NOMO-1 treated with dmso at 0.1 percent for 144 hours (cell line): ENCODE measurements around the gene FAM53B.

Experiments
- DNase-seq: peaks from one replicate; lab custom pipeline; 2025; ENCODE audit not compliant: unreplicated experiment; lab: John Stamatoyannopoulos, UW

FAM53B gene

DNA sequence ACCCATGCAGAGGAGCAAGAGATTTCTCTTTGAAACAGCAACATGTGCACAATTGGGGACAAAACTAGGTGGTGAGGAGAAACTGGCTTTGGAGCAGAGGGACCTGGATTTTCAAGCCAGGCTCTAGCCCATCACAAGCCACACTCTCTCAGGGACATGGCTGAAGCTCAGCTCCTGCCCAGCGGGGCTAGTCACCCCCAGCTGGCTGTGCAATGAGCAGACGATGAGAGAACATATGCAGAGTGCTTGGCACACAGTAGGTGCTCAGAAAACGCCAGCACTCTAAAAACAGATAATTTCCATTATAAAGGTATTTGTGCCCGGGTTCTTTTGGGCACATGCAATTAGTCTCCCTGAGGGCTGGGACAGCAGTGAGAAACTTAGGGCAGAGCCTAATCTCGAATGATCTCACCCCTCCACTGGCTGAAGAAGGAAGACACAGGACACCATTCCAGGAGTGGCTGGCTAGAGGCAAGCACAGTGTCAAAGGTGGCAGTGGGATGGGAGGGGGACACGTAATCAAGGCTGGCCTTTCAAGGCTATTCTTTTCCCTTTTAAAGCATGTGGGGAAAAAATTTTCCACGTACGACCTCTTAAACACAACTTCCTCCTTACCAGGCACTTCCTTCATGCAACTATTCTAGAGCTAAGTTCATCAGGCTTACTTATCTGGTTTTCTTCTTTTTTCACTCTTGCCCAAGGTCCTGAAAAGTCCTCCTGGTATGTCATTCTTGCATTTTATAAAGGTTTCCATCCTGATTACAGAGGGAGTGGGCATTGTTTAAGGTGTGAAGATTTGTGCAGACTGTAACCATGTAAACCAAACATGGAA, 15.1 kb downstream of the FAM53B start:
- peak; percentile 34 for DNase-seq

DNA sequence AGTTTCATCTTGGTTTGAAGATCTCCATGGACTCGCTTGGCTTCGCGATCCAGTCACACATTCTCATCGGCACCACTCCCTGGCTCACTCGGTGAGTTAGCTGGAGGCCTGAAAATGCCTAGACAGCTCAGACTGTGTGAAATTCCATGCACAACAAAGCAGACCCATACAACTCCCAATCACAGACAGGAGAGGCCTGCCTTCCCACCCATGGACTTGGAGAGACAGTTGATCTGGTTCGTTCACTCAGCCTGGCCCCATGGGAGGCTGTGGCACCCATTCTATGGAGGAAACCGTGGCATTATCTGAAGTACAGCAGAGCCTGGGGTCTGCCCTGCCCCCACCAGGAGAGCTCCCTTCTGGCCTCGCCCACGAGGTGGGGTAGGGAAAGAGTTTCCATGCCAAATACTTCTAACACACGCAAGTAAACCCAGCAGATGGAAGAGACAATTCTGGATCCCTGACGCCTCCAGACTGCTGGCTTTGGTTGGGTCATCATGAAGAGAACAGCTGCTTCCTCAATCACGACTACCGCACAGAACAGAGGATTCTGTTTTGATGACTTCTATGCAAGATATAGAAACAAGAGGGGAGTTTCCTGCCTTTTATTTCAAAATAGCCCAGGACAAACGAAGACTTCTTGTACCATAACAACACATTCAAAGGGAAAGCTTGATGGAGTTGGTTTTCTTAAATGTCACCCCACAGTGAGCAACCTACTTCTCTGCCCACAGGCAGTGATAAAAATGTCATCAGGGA, 15.9 kb downstream of the FAM53B start:
- no peak for DNase-seq

DNA sequence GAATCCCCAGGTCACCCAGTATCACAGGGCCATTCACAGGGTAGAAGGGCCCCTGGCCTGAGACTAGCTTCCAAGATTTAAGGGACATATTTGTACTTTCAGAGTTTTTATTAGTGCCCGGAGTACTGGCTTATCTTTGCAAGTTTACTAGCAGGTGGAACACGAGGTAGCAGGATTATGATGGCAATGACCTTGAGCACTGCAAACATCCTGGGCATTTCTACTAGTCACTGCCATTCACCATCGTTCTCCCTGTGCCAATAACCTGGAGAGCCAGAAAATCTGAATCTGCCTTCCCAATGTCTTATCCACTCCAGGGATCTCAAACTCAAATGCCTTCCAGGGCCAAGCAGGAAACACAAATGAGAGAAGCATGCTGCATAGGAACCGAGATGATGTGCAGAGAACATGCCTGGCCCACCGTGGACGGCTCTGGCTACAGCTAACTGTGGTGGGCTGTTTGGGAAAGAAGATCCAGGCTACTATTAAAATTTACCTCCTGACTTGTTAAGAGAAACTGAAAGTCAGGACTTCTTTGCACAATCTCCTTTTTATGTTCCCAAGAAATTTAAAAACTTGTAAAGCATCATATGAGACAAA, 16.7 kb downstream of the FAM53B start:
- DNase-seq: no peak

DNA sequence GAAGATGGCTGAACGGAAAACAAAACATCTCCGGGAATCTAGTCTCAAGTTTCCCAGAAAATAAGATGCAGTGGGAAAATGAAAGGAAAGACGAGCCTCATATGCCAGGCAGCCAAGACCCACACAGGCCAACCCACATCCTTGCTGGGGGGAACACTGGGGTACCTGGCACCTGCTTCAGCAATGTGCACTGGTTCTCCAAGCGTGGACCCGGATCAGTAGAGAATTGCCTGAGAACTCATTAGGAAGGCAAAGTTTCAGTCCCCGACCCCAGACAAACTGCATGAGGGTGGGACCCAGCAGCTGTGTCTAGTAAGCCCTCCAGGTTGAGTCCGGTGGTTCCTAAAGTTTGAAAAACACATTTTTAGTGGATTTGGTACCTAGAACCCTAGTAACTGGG, 18.4 kb downstream of the FAM53B start:
- DNase-seq: no peak

DNA sequence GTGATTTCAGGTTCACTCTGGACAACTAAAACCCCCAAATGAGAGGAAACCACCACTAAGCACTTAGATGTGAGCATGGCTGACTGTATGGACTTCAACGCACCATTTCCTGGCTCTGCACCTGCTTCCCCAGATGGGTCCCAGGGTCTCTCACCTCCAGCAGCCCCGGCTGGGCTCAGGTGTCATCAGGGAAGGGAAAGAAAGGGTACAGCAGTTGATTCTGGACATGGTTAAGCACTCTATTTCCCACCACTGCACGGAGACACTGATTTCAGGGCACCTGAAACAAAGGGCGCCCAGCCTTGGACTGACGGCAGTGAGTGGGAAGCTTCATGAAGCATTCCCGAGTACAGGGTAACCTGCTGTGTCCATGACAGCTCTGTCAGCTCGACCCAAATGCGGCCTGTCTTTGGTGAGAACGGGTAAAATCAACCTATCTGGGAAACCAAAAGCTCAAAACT, 19.0 kb downstream of the FAM53B start:
- no peak for DNase-seq

DNA sequence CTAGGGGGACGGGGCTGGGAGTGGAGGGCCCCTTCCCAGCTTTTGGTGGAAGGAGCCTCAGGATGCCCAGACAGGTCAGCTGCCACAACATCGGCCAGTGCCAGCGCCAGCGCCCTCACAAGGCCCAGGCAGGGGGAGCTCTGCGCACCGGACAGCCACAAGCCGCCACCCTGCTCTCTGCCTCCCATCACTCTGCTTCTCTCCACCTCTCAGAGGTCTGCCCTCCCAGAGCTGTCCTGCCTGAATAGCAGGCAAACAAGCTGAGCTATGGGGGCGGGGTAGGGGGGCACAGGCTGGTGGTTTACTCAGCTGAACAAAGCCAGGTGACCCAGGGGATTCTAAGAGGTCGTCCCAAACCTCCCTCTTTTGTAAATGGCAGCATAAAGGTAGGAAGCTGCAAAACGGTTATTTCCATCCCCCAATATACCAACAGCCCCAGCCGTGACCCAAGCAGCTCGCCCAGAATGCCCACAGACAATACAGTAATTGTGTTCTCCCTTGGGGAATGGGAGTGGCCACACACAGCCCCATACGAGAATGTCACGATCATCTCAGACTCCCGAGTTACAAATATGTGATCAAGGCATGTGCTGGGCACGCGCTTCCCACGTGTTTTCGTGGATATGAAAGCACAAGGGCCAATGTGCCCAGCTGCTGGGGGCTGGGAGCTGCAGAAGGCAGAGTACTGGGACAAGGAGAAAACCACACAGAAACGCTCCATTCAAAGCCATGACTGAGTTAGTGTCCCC, 19.7 kb downstream of the FAM53B start:
- DNase-seq: no peak

DNA sequence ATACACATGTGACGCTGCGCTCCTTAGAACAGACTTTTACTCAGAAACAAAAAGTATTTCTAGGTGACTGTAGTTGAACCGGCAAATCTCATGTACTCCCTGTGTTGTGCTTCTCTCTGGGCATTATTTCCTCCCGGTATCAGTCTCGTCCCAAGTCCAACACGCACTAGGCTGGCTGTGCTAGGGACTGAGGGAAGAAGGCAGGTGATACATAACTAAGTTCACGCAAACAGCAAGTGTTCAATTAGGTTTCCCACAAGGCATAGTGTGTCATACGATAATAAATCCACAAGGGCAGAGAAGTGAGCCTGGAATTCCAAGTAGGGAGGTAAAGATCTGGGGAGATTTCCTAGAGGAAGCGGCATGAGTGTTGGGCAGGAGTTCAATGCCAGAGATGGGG, 20.4 kb downstream of the FAM53B start:
- no peak for DNase-seq

DNA sequence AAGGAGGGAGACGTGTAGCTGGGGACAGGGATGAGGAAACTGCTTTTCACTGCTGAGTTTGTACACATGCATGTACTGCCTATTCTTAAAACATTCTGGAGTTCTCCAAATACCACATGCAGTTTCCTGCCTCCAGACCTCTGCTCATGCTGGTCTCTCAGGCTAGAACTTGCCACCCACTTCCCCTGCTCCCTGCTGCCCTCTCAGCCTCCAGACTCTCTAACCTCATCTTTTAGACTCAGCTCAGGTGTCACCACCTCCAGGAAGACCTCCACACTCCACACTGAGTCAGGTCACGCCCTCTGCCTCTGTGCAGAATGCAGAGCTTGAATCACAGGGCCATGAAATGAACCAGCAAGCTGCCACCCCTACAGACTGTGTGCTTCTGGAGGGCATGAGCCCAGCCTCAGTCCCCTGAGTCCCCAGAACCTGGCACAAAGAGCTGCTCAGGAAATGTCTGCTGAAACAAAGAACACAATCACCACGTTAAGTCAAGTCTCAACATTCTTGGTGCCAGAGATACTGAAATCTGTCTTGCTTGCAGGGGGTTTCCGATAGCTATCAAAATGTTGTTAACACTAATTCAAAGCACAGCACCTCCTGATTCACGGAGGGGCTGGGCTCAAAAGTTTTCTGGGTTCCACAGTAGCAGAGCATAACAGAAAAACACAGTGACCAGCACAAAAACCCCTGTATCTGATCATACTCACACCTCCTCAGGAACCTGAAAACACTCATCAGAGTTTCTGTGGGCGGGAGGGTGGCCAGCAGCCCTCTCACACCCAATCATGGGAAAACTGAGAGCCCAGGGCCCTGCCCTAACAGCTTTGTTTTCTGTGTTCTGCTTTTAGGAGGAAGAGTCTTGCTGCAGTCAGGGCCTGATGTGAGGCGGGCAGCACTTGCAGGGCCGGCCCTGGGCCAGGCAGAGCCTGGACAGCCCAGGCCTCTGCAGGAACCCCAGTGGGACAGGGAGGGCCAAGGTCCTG, 21.1 kb downstream of the FAM53B start:
- no peak for DNase-seq

DNA sequence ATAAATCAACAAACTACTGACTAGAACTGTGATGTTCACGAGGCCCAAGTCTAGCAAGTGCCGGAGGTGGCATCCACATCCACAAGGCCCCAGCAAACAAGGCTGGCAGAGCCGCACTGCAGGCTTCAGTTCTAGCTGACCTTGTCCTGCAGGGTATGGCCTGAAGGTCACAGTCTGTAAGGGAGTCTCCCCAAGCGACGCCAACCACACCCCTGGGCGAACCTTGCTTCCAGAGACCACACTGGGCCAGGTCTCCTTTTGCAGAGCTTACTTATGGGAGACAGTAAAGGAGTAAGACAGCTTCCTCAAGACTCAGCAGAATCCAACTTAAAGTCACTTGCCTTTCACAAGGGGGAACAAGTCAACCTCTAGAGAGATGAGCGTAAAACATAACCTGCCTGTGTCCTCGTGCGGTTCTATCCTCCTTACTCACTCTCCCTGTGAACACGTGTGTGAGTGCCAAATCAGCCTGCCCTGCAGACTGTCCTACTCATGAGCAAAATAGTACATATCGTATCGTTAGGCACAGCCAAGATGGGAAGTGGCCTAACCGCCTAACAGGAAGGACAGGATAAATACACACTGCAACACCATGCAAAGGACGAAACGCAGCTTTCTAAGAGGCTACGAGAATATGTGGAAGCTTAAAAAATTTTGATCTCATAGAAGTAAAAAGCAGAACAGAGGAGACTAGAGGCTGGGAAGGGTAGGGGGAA, 22.7 kb downstream of the FAM53B start:
- peak; percentile 78 for DNase-seq

DNA sequence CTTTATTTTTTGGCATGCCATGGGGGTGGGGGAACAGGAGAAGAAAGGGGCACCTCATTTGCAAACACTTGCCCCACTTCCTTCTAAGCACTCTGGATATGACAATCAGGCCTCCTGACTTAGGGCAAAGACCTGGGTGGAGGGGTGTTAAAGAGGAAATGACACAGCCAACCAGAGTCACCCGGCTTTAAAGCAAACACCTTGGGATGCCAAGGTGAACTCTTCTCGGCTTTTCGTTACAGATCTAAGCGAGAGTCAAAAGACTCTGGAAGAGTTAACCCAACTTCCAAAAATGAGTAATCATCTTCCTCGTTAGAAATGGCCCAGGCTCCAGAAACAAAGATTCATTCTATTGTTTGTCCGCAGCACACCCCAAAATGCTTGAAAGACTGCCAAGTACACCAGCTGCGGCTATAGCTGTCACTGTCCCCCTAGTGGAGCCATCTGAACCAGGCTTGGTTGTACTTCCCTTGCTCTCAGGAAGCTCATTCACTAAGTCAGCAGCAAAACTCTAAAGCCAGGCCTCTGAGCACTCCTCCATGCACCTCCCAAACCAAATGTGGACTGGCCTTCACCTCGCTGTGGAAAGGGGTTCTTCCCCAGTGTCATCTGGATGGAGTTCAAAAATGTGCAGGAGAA, 24.8 kb downstream of the FAM53B start:
- DNase-seq: peak; percentile 44

DNA sequence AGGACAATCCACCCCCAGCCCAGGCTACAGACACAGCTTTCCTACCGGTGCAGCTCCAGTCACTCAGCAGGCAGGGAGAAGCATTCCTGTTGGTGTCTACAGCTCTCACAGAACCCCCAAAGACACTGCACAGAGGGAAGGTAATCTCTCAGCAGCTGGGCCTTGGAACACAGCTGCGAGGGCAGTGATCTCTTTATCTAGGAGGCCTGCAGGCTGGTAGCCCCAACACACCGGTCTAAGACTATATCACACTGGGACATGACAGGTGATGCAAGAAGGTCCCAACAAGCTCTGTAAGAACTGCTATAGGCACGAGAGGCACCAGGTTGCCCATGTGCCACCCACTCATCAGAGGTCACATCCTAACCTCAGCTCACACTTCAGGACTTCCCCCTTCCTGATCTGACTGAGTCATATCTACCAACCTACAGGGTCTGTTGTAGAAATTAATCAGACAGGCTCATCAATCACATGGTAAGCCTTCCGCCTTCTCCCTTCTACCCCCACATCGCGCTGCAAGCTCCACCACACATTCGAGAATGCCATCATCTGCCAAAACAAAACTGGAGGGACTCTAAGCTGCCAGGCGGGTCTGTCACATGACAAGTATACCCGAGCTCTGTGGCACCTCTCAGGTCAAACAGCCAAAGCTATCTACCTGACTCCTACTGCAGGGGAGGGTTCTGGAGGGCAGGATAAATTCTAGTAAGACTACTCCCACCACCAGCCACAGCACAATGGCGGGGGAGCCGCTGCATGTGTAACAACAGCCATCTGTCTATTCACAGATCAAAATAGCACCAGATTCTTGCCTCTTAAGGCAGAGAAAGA, 26.1 kb downstream of the FAM53B start:
- peak; percentile 93 for DNase-seq

DNA sequence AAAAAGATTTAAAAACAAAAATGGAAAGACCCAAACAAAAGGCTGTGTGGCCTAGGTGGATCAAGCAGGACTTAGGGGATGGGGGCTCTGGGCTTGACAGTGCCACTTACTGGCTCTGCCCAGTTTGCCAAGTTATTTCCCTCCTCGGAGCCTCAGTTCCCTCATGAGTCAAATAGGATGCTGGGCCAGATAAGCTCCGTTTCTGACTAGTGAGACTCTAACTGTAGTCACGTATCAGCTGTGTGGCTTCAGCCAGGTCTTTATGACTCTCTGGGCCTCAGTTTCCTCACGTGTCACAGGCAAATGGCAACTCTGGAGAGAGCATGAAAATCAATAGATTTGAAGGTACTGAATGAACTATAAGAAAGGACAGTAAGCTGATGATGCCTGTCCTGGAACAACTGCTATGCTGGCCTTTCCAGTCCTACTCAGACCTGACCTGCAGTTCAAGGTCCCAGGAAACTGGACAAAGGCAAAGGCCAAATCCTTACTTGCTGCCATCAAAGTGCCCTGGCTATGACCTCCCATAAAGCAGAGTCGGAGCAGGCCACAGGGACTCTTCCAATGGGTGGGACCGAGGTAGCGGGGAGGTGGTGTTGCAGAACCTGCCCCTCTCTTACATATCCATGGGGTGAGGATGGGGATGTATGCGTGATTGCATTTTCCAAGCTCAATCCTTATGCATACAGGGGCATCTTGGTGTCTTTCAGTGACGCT, 27.0 kb downstream of the FAM53B start:
- no peak for DNase-seq

DNA sequence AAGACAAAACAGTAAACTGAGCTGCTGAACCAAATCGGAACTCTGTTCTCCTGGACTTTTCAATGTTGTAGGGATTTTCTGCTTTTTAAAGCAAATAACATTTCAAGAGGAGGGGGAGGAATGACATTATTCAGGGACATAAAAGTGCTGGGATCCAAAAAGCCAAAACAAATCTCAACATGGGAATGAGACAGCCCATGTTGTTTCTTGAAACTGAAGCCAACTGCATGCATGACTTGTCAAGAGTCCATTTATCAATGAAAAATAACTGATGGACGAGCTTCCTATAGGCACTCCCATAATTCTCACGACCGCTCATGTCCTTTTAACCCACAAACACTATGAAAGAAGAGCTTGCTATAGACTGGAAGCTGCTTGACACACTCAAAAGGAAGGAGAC, 27.8 kb downstream of the FAM53B start:
- no peak for DNase-seq

DNA sequence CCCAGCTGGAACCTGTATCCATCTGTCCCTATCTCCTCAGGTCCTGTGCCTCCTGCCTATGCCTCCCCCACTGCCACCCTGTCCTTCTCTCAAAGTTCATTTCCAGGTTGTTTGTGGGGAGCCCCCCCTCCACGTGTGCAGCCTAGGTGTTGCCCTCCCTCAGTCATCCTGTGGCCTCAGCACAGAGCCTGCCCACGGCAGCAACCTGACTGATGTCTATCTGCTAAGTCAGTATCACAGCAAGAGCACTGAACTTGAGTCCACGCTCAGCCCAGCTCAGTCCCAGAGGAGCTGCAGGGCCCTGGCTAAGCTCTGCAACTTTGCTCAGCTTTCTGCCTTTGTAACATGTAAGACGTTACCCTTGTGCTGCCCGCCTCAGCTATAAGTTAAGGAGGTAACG, 28.7 kb downstream of the FAM53B start:
- no peak for DNase-seq

DNA sequence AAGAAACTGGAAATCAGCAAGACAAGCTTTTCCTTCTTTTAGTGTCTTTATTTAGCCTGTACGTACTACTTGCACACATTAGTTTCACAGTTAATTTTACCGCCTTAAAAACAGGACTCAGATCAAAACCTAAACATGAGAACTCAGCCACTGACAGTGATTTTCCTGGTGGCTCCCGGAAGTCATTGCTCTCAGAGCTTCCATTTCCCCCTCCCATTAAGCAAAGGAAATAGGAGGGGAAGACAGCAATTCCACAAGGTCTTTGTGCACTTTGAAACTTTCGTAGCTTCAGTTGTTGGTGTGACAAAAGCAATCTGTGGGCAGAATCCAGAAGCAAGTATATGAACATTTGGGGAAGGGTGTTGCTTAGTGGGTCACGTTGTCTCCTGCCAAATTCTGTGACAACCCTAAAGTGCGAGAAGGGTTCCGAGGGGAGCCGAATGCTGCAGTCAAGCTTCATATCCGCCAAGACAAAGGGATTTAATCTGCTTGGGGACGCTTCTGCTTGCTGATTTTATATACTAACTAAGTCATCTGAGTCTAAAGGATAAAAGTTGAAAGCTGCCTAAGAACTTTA, 30.4 kb downstream of the FAM53B start:
- no peak for DNase-seq

DNA sequence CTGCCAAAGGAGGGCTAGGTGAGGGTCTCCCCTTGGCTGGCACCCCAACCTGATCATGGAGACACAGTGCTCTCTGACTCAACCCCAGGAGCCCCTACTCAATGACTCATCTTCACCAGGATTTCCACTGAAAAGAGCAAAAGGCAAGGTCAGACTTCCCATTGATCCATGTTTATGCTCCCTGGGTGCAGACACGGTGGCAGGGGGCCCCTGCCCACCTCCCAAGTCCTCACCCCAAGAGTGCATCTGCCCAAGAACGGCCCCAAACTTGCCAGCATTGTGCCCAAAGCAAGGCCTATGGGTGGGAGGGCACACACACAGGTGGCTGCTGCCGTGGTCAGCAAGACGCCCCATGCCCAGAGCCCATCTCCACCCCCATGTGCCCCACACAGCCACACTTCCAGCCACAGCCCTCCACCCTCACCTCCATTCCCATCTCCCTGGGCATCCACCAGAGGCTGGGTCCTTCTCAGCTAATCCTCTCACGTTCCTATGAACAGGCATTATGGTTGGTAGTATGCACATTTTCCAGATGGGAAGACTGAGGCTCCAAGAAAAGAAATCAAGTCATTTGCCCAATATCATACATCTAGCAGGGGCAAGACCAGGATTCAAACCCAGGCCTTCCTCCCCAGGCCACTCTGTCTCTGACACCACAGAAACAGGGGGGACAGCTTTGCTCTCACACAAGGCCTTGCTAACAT, 31.3 kb downstream of the FAM53B start:
- DNase-seq: no peak
